ENCODE data around the gene GABRB3.
"Not testable (repeated sequence)": the region's sequence is repeated elsewhere in the genome, so short reads cannot be mapped to it uniquely, and the experiment has no call there.

GABRB3 gene

DNA sequence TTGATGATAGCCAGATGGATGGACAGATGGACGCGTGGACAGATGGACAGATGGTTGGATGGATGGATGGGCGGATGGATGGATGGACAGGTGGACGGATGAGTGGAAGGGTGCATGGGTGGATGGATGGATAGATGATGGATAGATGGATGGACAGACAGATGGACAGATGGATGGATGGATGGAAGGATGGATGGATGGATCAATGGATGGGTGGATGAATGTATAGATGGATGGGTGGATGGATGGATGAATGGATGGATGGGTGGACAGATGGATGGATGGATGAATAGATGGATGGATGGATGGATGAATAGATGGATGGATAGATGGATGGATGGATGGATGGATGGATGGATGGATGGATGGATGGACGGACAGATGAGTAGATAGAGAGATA, 40.9 kb downstream of the GABRB3 start:
- peak; percentile 3 to 43 for DNase-seq

DNA sequence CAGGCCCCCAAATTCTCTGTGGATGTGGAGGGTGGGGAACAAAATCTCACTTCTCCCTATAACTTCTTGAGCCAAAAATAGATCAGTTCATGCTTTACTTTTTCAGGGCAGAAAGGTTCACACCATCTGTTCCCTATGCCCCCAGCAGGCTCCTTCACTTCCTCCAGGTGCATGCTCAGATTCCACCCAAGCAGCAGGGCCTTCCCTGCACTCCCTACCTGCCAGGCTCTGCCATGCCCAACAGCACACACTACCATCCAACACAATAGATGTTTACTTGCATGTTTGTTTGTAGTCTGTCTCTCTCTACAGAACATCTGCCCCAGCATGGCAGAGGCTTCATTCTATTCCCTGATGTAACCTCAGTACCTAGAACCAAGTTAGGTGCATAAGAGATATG, 43.3 kb downstream of the GABRB3 start:
- DNase-seq, result peak; percentile 42 to 75

DNA sequence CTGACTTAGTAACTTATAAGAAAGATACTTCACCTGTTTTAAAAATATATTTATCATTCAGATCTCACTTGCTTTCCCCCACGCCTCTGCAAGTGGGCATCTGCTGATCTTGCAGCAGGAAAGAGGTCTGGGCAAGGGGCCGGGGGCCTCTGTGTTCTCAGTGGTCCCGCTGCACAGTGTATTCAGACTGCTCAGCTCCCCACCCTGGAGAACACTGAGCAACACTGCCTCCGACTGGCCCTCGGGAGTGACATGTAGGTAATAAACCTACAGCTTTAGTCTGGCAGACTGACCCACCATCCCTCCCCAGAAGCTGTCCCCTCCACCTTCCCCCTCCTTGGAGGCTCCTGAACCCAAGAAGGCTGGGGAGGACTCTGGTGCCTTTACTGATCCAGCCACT, 43.8 kb downstream of the GABRB3 start:
- DNase-seq, result peak; percentile 38 to 62

DNA sequence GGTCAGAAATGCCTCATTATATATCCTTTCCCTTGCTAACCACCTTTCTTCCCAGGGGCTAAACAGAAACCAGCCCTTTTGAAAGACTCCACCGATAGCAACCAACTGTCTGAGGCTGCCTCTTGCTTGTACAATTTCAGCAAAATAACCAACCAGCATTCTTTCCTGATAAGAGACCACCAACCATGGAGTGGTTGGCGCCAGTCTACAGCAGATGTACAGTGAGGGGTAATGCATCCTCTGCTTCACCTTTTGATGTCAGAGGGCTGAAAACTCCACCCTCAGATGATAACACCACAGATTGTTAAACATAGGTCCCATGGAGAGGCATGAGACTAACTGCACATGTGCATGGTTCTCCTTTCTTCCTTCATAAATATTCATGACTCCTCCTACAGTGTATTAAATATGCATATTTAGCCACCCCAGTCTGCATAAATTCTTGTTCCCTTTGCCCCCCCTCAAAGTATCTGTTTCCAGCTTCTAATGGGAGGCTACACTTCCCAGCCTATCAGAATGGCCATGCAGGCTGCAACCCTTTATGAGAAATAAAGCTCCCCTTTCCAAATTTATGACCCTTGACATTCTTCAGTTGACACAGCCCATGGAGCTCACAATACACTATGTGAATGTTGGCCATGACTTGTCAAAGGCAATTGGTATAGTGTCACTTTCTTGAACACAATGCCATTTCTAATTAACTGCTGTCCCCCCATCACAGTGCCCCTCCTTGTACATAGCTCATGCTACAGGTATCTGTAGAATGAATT, 48.3 kb downstream of the GABRB3 start:
- DNase-seq, result no peak

DNA sequence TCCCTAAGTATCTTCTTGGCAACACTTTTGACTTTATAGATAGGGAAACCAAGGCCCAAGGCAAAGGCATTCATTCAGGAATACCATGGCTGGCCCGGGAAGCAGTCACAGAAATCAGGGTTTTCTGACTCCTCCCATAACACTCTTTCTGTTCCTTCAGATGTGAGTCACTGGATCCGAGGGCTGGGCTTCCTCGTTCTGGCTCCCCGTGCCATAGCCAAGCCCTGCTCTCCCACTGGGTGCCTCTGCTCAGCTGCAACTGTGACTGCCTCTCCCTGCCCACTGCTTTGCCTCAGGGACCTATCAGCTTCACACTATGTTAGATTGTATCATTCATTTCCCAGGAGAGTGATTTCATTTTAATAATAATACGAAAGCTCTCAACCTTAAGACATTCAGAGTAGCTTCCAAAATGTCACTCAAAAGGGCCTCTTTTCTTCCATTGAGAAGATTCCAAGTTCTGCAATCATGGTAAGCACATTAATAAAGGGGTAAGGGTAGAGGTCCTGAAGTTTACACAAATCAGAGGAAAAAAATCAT, 50.2 kb downstream of the GABRB3 start:
- no peak for DNase-seq

DNA sequence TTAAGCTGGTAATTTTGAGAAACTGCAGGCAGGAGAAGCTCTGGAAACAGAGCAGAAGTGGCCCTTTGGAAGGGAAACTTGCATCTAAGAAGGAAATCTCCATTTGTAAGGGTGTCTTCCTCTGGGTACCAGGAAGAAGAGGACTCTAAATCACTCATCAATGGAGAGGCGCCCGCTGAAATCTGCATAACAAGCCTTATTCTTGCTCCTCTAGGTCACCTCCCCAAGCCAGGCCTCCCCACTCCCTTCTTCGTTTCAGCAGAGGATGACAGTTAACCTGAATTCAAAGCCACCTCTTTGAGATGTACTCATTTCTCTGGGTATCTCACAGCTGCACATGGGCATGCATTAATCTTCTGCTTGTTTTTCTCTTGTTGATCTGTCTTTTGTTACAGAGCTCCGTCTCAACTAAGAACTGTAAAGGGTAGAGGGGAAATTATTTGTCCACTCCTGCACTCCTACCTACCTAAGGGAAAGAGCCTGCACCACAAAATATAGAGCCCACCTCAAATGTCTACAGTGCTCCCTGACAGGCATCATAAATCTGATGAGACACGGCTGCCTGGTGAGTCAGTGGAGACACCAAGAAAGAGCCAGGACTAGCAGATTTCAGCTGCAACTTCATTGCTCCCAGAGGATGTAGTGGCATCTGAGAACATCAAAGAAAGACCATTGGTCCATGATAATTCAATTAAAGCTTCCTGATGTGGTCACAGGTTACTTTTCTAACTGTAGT, 51.5 kb downstream of the GABRB3 start:
- no peak for DNase-seq

DNA sequence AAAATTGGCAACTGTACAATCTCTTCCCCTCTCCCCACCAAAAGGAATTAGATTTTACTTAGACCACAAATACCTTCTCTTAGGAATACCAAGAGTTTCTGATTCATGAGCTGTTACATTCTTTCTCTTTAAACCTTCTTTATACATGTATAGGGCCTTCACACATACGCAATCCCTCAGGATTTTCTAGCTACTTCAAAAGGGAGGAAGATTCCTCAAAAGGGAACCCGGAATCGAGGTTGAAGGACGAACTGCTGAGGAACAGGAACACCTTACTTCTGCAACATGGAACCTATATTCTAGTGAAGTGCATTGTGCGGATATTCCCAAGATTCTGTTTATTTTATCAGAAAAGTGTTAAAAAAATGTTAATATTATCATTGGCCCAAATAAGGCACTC, 52.3 kb downstream of the GABRB3 start:
- no peak for DNase-seq

DNA sequence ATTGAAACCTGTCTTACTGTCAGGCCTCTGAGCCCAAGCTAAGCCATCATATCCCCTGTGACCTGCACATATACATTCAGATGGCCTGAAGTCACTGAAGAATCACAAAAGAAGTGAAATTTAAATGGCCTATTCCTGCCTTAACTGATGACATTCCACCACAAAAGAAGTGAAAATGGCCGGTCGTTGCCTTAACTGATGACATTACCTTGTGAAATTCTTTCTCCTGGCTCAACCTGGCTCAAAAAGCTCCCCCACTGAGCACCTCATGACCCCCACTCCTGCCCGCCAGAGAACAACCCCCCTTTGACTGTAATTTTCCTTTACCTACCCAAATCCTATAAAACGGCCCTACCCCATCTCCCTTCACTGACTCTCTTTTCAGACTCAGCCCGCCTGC, 53.0 kb downstream of the GABRB3 start:
- DNase-seq, result not testable (repeated sequence)

DNA sequence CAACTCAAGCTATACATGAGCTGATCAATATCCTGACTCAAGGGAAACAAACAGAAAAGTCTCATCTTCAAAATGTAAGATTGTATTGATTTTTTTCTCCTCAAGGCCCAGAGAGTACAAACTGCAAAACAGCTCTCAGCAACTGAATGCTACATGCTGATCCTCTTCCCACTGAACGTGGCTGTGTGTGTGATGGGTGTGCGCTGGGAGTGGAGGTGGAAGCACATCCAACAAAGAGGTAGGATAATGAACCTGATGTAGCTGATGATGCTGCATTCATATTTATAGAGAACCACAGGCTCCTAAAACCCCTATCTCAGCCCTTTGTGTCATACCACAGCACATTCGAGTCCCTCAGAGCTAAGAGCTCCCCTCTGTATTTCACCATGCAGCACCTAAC, 56.8 kb downstream of the GABRB3 start:
- no peak for DNase-seq

DNA sequence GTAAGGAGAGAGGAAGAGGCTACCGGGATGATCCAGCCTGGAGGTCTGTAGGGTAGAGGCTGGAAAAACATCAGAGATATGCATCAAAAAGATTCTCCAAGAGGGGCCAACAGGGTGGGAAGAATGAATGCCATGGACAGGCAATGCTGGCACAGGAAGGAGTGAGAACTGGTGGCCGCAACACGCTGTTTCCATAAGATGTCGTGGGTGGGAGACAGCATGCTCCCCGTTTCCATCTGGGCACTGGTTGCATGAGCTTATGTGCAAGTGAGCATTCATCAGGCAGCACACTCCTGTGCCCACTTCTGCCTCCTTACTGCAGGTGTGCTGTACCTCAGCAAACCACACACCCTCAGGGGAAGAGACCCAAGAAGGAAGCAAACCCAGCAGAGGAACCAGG, 59.4 kb downstream of the GABRB3 start:
- DNase-seq, result no peak

DNA sequence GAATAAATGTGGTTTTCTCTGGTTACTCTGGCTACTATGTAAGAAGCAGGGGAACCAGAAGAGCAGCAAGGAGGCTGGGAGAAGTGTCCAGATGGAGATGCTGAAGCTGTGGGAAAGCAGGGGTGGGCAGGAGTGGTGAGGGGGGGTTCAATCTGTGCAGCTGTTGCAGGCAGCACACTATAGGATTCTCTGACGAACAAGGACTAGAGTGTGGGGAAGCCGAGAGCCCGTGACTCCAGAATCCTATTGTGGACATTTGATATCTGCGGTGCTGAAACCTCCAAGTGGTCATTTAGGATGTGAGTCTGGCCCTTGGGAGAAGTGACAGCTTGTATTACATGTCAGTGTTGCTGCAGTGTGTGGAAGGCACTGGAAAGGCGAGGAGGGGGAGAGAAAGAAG, 60.5 kb downstream of the GABRB3 start:
- peak; percentile 95 to 99 for DNase-seq

DNA sequence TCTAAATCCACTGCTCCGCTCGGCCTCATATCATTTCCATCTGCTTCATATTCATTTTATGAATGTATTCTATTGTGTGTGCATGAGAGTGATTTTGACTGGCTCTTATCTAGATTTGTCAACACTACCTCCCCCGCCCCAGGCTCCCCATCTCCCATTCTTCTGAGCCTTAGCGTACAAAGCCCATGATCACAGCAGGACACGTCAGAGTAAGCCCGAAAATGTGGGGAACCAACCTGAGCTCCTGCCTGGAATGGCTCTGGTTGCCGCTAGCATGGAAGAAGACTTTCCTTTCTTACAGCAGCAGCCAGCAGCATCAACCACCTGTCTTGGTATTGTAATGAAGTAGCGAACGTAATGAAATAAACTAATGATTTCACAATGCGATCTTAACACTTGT, 61.4 kb downstream of the GABRB3 start:
- DNase-seq, result peak in 1 of 2 experiments; percentile 24

DNA sequence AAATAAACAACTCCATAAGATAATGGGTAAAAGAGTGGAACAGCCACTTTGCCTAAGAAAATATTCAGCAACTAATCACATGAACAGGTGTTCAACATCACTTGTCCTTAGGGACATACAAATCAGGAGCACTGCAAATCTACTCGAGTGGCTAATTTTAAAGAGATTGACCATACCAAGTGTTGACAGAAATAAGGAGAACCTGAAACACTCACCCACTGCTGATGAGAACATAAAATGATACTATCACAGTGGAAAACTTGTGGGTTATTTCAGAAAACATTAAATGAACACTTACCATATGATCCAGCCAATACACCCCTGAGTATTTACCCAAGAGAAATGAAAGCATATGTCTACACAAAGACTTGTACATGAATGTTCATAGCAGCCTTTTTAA, 70.5 kb downstream of the GABRB3 start:
- peak; percentile 64 to 87 for DNase-seq

DNA sequence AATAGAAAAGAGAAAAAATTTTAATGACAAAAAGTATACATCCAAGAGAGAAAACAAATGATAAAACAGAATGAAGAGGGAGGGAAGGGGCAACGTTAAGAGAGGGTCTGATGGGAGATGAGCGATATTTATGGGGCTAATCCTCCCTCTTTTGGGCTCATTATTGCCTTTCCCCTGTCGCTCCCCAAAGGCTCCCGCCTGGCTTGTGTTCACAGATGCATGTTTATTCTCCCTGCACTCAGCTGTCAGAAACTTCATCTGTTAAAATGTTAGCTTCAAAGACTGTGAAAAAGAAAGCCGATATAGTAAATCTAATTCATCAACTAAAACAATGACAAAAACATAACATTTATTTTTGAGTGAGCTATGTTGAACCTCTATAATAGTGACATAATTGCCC, 74.3 kb downstream of the GABRB3 start:
- peak in 1 of 2 experiments; percentile 20 for DNase-seq

DNA sequence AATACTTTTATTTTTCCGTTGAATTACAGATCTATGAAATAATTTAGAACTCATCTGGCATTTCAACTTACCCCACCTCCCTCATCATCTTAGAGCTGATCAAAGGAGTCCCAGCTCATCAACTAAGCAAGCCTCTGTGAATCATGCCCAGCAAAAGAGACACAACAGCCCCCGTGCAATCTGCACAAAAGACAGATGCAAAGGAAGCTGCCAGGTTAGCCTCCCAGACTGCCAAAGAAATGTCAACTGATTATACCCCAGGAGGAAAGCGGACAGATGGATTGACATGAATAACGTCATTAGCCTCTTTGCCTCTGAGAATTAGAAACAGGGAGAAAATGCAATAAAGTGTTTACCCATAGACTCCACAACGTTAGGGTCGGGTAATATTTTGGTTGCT, 75.0 kb downstream of the GABRB3 start:
- DNase-seq, result peak; percentile 49 to 78

DNA sequence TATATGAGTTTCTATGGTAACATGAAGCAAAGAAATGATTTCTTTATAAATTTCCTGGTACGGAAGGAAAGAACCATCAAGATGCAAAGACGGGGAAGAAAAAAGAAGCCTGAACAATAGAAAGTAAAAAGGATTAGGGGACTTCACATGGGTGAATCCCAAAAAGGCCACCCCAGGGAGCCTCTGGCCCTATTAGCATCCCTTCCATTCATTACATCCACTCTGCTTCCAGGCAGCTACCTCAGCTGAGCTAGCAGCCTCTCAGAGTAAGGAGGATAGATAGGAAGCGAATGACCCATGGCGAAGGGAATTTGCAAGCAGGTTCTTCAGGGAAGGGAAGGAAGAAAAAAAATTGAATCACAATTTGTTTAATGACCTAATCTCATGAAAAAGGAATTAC, 81.6 kb downstream of the GABRB3 start:
- no peak for DNase-seq

DNA sequence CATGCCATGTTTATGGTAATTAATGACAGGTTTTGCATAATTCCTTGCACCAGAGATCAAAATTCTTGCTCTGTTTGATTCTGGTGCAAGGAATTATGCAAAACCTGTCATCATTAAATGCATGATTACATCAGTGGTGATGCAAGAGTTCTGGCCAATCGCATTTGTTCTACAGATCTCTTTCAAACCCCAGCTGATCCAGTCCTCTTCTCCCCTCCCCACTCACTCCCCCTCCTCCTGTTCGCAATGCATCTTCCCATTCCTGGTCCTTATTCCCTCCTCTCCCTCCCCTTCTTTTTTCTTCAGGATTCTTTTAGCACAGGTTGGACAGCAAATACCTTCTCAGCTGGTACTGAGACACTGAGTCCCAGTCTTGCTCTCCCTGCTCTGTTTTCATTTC, 82.1 kb downstream of the GABRB3 start:
- DNase-seq, result no peak

DNA sequence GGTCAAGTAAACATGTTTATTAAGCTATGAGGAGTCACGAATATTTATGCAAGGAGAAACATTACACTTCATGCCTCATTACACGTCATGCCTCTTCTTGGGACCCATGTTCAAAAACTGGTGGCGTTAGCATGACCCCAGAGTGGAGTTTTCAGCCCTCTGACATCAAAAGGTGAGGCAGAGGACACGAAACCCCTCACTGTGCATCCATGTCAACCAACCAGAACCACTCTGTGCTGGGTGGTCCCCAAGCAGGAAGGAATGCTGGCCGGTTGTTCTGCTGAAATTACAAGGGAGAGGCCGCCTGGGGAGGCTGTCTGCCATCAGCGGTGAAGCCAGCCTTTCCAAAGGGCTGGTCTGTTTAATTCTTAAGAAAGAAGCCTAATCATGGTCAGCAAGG, 83.4 kb downstream of the GABRB3 start:
- no peak for DNase-seq

DNA sequence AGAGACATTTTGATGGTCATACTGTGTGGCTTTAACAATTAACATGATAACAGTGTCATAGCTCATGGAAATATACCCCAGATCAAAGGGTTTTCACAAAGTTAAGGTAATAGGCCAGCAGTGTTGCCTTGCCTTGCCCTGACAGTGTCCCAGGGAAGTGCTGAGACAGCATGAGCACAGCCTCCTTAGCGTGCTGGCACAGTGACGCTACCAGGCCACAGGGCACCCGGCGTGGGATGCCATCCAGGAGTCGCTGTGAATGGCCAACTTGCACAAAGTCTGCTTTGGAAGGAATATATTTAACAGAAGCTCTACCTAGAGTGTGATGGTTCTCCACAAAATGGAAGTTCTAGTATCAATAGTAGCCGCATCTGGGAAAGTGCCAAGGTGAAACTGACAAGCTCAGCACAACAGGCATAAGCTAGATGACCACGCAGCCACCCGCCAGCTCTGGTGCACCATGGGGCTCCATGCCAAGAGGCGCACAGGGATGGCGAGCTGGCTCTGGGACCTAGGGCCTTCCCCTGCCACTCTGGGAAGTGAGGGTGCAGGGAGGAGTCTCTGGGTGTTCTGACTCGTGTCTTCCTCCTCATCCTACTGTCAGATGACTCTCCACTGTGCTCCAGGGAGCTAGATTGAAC, 86.2 kb downstream of the GABRB3 start:
- no peak for DNase-seq

DNA sequence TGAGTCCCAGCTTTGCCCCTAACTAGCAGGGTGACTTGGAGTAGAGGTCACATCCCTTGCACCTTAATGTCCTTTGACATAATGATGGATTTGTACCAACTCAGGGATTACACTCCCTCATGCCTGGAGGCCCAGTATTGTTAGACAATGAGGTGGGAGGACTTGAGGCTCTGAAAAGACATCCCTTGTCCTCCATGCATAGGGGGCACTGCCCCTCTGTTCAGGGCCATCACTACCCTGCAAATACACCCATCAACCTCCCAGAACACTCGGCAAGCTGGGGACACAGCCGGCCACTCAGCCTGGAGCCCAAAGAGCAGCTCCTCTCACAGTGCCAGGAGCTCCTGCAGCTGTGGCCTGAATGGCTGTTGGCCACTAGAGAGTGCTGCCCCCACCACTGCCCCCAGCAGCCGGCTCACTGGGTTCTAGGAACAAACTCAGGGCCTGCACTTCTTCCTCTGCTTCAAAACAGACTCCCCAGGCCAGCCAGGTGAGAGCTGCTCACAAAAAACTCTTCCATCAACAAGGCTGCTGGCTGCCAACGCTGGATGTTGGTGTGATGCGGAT, 90.2 kb downstream of the GABRB3 start:
- no peak for DNase-seq

DNA sequence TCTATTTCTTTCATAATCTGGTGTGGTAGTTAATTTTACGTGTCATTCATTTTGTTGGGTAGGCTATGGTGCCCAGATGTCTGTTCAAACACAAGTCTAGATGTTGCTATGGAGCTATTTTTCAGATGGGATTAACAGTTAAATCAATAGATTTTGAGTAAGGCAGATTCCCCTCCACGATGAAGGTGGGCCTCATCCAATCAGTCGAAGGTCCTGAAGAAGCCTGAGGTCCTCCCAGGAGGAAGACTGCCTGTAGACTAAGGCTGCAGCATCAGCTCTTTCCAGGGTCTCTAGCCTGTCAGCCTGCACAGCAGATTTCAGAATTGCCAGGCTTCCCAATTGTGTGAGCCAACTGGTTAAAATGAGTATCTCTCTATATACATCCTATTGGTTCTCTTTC, 92.9 kb downstream of the GABRB3 start:
- DNase-seq, result no peak

DNA sequence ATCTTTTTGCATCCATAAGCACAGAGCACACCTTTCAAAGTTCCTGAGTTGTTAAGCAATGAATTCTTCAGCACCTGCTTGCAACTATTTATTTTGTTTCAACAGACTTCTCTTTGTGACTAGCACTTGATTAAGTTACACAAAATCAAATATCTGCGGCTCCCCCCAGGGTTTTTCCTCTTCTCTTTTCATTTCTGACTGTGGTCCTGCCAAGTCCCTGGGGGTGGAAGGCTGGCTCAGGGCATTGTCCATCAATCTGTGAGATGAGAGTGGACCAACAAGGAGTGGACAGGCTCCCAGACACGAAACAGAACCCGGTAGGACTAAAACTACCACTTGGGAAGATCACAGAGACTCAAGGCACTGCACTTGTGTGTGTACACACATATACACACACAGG, 96.8 kb downstream of the GABRB3 start:
- no peak for DNase-seq

DNA sequence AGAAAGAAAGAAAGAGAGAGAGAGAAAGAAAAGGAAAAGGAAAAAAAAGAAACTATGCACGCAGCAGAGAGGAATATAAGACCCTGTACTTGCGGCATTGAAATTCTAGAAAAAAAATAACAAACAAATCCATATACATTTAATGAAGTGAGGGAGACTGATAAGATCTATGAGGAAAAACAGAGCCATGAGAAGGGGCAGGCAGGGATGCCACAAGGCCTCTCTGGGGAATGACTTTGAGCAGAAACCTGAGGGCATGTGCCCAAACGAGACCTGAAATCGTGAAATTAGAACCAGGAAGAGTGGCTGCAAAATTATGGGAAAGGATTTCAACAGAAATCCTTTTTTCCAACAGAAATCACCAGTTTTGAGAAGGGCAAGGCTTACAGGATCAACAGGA, 98.4 kb downstream of the GABRB3 start:
- no peak for DNase-seq

All from NCI-H524 (cell line).